ENCODE results near the gene SNX25.

The SNX25 gene

GRCh38 chr4:185381288-185382196 lies 172.1 kb downstream of the SNX25 start:
- DNase-seq = no peak

DNA sequence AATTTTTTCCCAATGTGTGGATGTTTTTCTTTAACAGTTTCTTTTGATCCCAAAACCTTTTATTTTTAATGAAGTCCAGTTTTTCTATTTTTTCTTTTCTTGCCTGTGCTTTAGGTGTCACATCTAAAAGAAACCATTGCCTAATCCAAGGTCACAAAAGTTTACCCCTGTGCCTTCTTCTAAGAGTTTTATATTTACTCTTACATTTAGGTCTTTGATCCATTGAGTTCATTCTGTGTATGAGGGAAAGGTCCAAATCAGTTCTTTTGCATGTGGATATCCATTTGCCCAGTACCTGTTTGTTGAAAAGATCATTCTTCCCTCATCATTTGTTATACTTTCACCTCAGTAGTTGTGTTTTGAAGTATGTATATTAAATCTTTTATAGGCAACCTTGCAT lies 173.4 kb downstream of the SNX25 start:
- DNase-seq = no peak

GRCh38 chr4:185383451-185383850 lies 174.1 kb downstream of the SNX25 start:
- DNase-seq = no peak

DNA sequence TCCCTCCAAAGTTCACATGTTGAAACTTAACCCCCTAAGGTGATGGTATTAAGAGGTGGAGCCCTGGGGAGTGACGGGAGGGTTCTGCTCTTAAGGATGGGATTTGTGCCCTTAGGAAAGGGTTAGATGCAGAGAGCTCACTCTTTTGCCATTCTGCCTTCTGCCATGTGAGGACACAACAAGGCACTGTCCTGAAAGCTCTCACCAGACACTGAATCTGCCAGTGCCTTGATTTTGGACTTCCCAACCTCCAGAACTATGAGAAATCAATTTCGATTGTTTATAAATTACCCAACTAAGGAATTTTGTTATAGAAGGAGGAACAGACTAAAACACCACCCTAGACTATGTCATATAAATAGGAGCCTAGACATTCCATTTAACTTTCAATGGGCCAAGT lies 174.7 kb downstream of the SNX25 start:
- no peak for DNase-seq

DNA sequence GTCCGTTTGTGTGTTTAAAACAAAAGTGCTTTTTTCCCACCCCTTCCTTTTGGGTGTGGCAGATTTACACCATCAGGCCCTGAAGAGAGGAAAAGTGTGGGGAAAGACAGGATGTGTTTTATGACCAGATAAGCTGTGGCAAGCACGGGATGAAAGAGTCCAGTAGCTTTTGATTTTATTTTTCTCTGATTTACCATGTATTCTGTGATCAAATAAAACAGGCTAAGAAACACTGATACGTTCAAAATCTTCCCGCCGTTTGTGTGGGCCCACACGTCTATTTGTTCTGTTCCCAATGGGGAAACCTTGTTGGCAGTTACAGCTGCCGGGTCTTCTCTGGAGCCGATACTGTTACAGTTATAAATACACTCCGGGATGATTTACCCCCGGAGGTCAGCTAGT lies 175.5 kb downstream of the SNX25 start:
- DNase-seq = no peak

GRCh38 chr4:185387957-185388356 lies 178.6 kb downstream of the SNX25 start:
- no peak for DNase-seq

- DNase-seq = no peak
Measured at GRCh38 chr4:185390941-185391340, 181.5 kb downstream of the SNX25 start.

- no peak for DNase-seq
Measured at GRCh38 chr4:185392156-185392555, 182.8 kb downstream of the SNX25 start.

DNA sequence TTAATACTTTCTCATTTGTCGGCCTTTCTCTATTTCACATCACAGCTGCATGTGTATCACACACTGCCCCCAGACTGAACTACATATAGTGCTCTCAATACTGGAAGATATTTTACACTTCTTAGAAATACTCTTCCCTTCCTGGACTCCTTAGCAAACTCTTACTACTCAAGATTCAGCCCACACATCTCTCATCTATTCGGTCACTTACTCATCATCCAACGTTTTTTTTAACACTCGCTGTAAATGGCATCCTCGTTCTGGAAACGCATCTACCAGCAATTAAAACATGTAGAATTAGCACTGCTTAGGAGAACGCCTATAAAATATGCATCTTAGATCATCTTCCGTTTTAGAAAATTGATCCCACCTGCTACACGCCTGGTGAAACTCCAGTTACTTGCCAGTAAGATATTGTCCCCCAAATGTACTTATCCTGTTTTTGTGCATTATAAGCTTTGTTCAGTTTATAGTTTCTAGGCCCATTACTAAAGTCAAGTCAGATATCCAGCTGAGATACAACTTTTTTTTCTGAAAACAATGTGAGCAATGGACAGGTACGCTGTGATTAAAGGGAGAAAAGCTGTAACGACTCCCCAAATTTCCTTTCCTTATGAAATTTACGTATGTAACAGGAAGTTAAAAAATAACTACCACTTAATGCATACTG lies 185.3 kb downstream of the SNX25 start:
- DNase-seq = no peak

- DNase-seq = no peak
Measured at GRCh38 chr4:185395238-185395955, 186.0 kb downstream of the SNX25 start, which contains the start of gene LRP2BP. Gene LRP2BP, minus strand, starts transcription at chr4:185395924. Its CDS starts 17,738 bp downstream, at chr4:185378186.

DNA sequence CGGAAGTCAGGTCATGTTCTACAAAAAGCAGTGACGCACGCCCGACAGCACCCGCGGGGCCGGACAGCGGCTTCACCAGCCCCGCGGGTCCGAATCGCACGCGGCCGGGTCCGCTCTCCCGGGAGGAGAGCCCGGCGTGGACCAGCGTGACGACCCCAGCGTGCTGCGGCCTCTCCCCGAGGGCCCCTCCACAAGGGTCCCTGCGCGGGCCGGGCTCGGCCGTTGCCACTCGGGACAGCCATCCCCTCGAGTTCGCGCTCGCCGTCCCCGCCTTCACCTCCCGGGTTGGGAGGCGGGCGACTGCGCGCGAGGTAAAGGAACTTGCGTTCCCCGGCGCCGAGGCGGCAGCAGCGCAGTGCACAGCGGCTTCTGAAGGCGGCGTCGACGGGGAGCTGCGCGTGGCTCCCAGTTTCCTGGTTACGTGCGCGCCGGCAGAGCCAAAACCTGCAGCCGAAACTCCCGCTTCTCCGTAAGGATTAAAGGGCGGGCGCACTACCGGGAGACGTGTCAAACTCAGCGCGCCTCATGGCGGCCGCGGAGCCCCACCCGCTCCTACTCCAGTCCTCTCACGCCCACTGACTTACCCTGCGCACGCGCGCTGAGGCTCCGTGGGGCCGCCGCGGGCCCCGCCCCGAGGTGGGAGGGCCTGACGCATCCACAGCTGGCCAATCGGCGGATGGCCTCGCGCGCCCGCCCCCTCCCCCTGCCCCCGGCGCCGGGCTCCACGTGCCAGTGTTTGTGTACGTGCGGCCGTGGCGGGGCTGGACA lies 186.7 kb downstream of the SNX25 start:
- peak; percentile 93 for DNase-seq

GRCh38 chr4:185396724-185397385 lies 187.5 kb downstream of the SNX25 start, which contains the start of gene ANKRD37:
Gene ANKRD37, plus strand, starts transcription at chr4:185396841. Its CDS starts 83 bp downstream, at chr4:185396924.
- peak; percentile 40 for DNase-seq

GRCh38 chr4:185398618-185399017 lies 189.2 kb downstream of the SNX25 start:
- no peak for DNase-seq

DNA sequence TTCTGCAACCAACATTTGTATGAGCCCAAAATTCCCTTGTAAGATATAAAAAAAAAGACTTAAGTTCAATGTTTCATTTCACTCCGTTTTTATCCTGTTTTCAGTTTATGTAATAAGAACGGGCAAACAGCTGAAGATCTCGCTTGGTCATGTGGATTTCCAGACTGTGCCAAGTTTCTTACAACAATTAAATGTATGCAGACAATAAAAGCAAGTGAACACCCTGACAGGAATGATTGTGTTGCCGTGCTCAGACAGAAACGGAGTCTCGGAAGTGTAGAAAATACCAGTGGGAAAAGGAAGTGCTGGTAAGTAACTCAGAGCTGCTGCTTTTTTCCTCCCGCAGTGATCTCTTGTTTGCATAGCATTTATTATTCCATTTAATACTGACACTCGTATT lies 190.1 kb downstream of the SNX25 start:
- DNase-seq = no peak

- DNase-seq = no peak
Measured at GRCh38 chr4:185404031-185404430, 194.6 kb downstream of the SNX25 start.

- DNase-seq = no peak
Measured at GRCh38 chr4:185405296-185405999, 196.1 kb downstream of the SNX25 start.

DNA sequence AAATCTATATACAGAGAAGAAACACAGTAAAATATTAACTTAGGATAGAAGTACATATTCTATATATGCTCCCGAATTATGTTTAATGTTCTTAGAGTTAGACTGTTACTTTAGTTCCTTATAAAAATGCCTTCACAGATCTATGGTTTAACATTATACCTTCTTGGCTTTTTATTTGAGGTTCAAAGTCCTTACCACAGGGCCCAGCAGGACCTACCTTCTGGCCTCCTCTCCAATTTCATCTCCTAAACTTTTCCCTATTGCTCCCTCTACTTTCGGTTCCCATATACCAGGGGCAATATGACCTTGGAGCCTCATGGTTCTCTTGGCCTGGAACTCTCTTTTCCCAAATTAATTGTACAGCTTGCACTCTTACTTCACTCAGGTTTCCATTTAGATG lies 199.0 kb downstream of the SNX25 start:
- no peak for DNase-seq

GRCh38 chr4:185411849-185412248 lies 202.5 kb downstream of the SNX25 start:
- DNase-seq = no peak

DNA sequence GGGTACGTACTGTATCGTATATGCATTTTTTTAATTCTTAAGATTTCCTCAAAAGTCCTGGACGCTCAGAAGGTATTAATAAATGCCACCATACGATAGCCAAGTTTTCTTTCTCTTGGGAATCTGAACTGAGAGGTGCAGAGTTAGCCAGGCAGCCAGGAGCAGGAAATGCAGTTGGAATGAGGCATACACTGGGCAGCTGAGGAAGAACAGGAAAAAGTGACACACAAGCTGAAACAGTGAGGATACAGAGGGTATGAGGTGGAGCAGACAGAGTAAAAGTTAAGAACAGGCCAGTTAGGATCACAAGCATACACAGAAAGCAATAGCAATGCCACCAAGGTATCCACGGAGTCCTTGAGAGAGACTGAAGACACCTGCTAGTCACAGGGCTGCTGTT lies 203.0 kb downstream of the SNX25 start:
- DNase-seq = no peak
